GM12878 (cell line): ENCODE data around the gene HYOU1. TPM values are rescaled to one million over a fixed set of nuclear protein-coding genes. Genes with fewer than 3 reads are reported as not detected.
A peak's percentile ranks its signal among the peaks of the same experiment; 100 is the strongest.

Experiments
- ATF3 ChIP-seq: IDR thresholded peaks from 2 replicates; pipeline ENCODE4 v1.6.1; 2011; ENCODE audit warnings: low read depth, mild to moderate bottlenecking, low read length, moderate library complexity, borderline replicate concordance; ENCODE audit errors: extremely low read depth
- BRCA1 ChIP-seq: IDR thresholded peaks from 2 replicates; pipeline ENCODE4 v1.6.1; 2011; ENCODE audit warnings: low read depth, low read length, improper control_type of control experiment
- CBX3 ChIP-seq: fragments of 200-600 bp; sonication (generic); IDR thresholded peaks from 2 replicates; pipeline ENCODE4 v1.6.1; 2016; ENCODE audit warnings: low read depth, borderline replicate concordance
- CUX1 ChIP-seq: IDR thresholded peaks from 2 replicates; pipeline ENCODE4 v1.6.1; 2012; ENCODE audit warnings: improper control_type of control experiment, low read depth, low read length; ENCODE audit not compliant: insufficient replicate concordance
- DPF2 ChIP-seq: fragments of 450-650 bp; IDR thresholded peaks from 2 replicates; pipeline ENCODE4 v1.6.1; 2017; ENCODE audit warnings: mild to moderate bottlenecking
- GABPA ChIP-seq: IDR thresholded peaks from 2 replicates; pipeline ENCODE4 v1.6.1; 2014; ENCODE audit warnings: antibody characterized with exemption, low read depth, mild to moderate bottlenecking, inconsistent platforms
- HCFC1 ChIP-seq: fragments of 150-350 bp; IDR thresholded peaks from 2 replicates; pipeline ENCODE4 v1.6.1; 2014; ENCODE audit warnings: low read length
- HDAC6 ChIP-seq: fragments of 200-600 bp; sonication (generic); IDR thresholded peaks from one replicate; pipeline ENCODE4 v1.8.0; 2017; ENCODE audit warnings: antibody characterized with exemption; ENCODE audit not compliant: unreplicated experiment
- IRF4 ChIP-seq: IDR thresholded peaks from 2 replicates; pipeline ENCODE4 v1.6.1; 2011; ENCODE audit warnings: low read depth, low read length
- JUND ChIP-seq: IDR thresholded peaks from 2 replicates; pipeline ENCODE4 v1.6.1; 2012; ENCODE audit warnings: low read depth, mild to moderate bottlenecking, low read length, improper control_type of control experiment, moderate library complexity
- LARP7 ChIP-seq: fragments of 450-650 bp; IDR thresholded peaks from 2 replicates; pipeline ENCODE4 v1.6.1; 2017; ENCODE audit warnings: mild to moderate bottlenecking
- MAX ChIP-seq: IDR thresholded peaks from 2 replicates; pipeline ENCODE4 v1.6.1; 2012; ENCODE audit warnings: low read depth, low read length, improper control_type of control experiment
- NR2F1 ChIP-seq: fragments of 450-650 bp; conservative IDR thresholded peaks from 2 replicates; pipeline ENCODE4 v1.6.1; 2017; ENCODE audit warnings: mild to moderate bottlenecking
- POLR2A ChIP-seq: IDR thresholded peaks from 2 replicates; pipeline ENCODE4 v1.6.1; 2011; ENCODE audit warnings: low read depth, mild to moderate bottlenecking, low read length
- RB1 ChIP-seq: fragments of 450-650 bp; formaldehyde crosslinking; IDR thresholded peaks from 2 replicates; pipeline ENCODE4 v1.6.1; 2017; ENCODE audit warnings: mild to moderate bottlenecking, borderline replicate concordance
- TCF12 ChIP-seq: IDR thresholded peaks from 2 replicates; pipeline ENCODE4 v1.6.1; 2011; ENCODE audit warnings: low read depth, mild to moderate bottlenecking, low read length
- TCF3 ChIP-seq: IDR thresholded peaks from 2 replicates; pipeline ENCODE4 v1.6.1; 2012; ENCODE audit warnings: low read depth, mild to moderate bottlenecking, low read length, borderline replicate concordance; ENCODE audit not compliant: insufficient read depth
- YBX1 ChIP-seq: fragments of 450-650 bp; IDR thresholded peaks from 2 replicates; pipeline ENCODE4 v1.6.1; 2016; ENCODE audit warnings: antibody characterized with exemption
- ZBTB11 ChIP-seq: fragments of 450-650 bp; formaldehyde crosslinking; IDR thresholded peaks from 2 replicates; pipeline ENCODE4 v1.5.0; 2022; ENCODE audit warnings: mild to moderate bottlenecking, missing genetic modification characterization
- ZNF274 ChIP-seq: IDR thresholded peaks from one replicate; pipeline ENCODE4 v1.8.0; 2011; ENCODE audit not compliant: insufficient read length, insufficient read depth
- polyA plus RNA-seq, 11 experiments: library from polyadenylated mRNA; depleted of rRNA in 4 of 11; unstranded in 6 of 11; stranded (reverse) in 5 of 11; fragments of >200 nt; fragmentation: Nextera tagmentation in 4 of 11; fragmentation: Illumina TruSeq in 1 of 11; extraction: Ambion mirVana in 4 of 11; extraction: Trizol in 1 of 11; gene quantifications; 1 replicate in 1 of 11; 2 replicates in 10 of 11; pipeline versions ENCODE4 v1.2.1 to v1.2.3, GENCODE V29; 2011 to 2016; ENCODE audit warnings: inconsistent platforms in 2 of 11, missing spikeins in 2 of 11, low read depth in 1 of 11
- total RNA-seq, 4 experiments: library from RNA; depleted of rRNA in 3 of 4; stranded (reverse); fragments of >200 nt in 3 of 4; fragmentation: Illumina TruSeq in 1 of 4; extraction: Trizol in 1 of 4; gene quantifications; 2 replicates each; pipeline versions ENCODE4 v1.2.1 to v1.2.3, GENCODE V29; 2013 to 2021
- TF ChIP-seq, protein P1 (sequence below): IDR thresholded peaks from 2 replicates; pipeline ENCODE4 v1.6.1; 2011; ENCODE audit warnings: borderline replicate concordance, low read depth, mild to moderate bottlenecking, moderate library complexity, low read length; ENCODE audit not compliant: insufficient read depth, poor library complexity, severe bottlenecking

Gene HYOU1
- total and polyA plus RNA-seq, 10 of the 15 experiments (the other 5 are each of a cell fraction or from before 2014, with no cell fraction given), result 15.4 to 157 (median 109) TPM

- TF ChIP-seq ZBTB11 (CRISPR knock-in tag) (no peak), NR2F1 (peak; percentile 100), JUND (no peak), DPF2 (no peak), CUX1 (no peak), CBX3 (no peak), GABPA (no peak), BRCA1 (no peak), ATF3 (no peak), IRF4 (no peak), ZNF274 (no peak), TCF3 (no peak), POLR2A (peak; percentile 96), MAX (peak; percentile 43; the same call in 1 of the 2 replicates), HDAC6 (no peak), YBX1 (no peak), LARP7 (peak; percentile 75), TCF12 (no peak), RB1 (no peak), HCFC1 (peak; percentile 47)
- TF ChIP-seq, protein P1, sequence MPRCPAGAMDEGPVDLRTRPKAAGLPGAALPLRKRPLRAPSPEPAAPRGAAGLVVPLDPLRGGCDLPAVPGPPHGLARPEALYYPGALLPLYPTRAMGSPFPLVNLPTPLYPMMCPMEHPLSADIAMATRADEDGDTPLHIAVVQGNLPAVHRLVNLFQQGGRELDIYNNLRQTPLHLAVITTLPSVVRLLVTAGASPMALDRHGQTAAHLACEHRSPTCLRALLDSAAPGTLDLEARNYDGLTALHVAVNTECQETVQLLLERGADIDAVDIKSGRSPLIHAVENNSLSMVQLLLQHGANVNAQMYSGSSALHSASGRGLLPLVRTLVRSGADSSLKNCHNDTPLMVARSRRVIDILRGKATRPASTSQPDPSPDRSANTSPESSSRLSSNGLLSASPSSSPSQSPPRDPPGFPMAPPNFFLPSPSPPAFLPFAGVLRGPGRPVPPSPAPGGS, result no peak
Measured at GRCh38 chr11:118997627-118998387, 59.2 kb downstream of the HYOU1 start, which contains the start of gene CENATAC (continued).
